Astrocyte of the cerebellum (primary cell): ENCODE data around the gene IQCK.

Experiments
- DNase-seq: peaks from one replicate; pipeline ENCODE4 v3.0.0-alpha.2; 2011; ENCODE audit warnings: low read depth
- H3K4me3 ChIP-seq: 2 replicates; pipeline ENCODE4 v1.5.1; 2011; ENCODE audit warnings: mild to moderate bottlenecking, low read depth, low read length, moderate library complexity
- CTCF ChIP-seq: IDR thresholded peaks from 2 replicates; pipeline ENCODE4 v1.5.1; 2012; ENCODE audit warnings: low read length, low read depth, moderate library complexity, mild to moderate bottlenecking; ENCODE audit errors: missing control alignments
- in situ Hi-C: cut with HindIII; loops from 2 replicates; pipeline ENCODE4 v1.10.0; 2017; ENCODE audit warnings: low sequenced_read_pairs

Gene IQCK

GRCh38 chr16:19841184-19841583 lies 123.1 kb downstream of the IQCK start:
- in situ Hi-C loops, result no loop called here
- H3K4me3 ChIP-seq, result no peak overlapping the region
- no peak for TF ChIP-seq CTCF
- no peak for DNase-seq

- no peak overlapping the region for H3K4me3 ChIP-seq
- DNase-seq, result no peak
- in situ Hi-C loops, result no loop called here
- no peak for TF ChIP-seq CTCF
Measured at GRCh38 chr16:19842426-19843157, 124.5 kb downstream of the IQCK start.

- DNase-seq, result no peak
- H3K4me3 ChIP-seq, result no peak overlapping the region
- no peak for TF ChIP-seq CTCF
- in situ Hi-C loops, result no loop called here
Measured at GRCh38 chr16:19843371-19843770, 125.3 kb downstream of the IQCK start.

- H3K4me3 ChIP-seq, result no peak overlapping the region
- TF ChIP-seq CTCF, result no peak
- in situ Hi-C loops, result no loop called here
- DNase-seq, result peak; percentile 59
Measured at GRCh38 chr16:19844945-19845641, 127.0 kb downstream of the IQCK start.

- no peak for TF ChIP-seq CTCF
- no peak overlapping the region for H3K4me3 ChIP-seq
- no peak for DNase-seq
- in situ Hi-C loops, result no loop called here
Measured at GRCh38 chr16:19846436-19846835, 128.4 kb downstream of the IQCK start.

GRCh38 chr16:19848756-19849155 lies 130.7 kb downstream of the IQCK start:
- no peak for DNase-seq
- no peak overlapping the region for H3K4me3 ChIP-seq
- no peak for TF ChIP-seq CTCF
- in situ Hi-C loops, result no loop called here
